DND-41 (cell line): ENCODE results near the gene MSANTD2.
"Not testable (repeated sequence)": the region's sequence is repeated elsewhere in the genome, so short reads cannot be mapped to it uniquely, and the experiment has no call there.

Experiments used
- EZH2 ChIP-seq: IDR thresholded peaks from 3 replicates; pipeline ENCODE4 v1.6.1; 2012; ENCODE audit warnings: borderline replicate concordance, low read depth, mild to moderate bottlenecking, moderate library complexity, low read length, inconsistent platforms; ENCODE audit not compliant: severe bottlenecking
- TF ChIP-seq, protein P1 (sequence below): IDR thresholded peaks from 2 replicates; pipeline ENCODE4 v1.5.1; 2012; ENCODE audit warnings: borderline replicate concordance, low read length, moderate library complexity, mild to moderate bottlenecking; ENCODE audit not compliant: poor library complexity, severe bottlenecking; ENCODE audit errors: extremely low read depth

DNA sequence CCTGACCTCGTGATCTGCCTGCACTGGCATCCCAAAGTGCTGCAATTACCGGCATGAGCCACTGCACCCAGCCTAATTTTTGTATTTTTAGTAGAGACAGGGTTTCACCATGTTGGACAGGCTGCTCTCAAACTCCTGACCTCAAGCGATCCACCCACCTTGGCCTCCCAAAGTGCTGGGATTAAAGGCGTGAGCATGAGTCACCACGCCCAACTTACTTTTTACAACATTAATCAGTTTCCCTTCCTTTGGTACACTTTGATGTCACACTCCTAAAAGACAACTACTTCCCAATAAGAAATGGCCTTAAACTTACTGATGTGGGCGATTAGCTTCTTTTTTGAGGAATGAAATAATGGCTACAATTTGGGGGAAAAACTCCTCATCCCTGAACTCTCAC, 29.2 kb downstream of the MSANTD2 start:
- TF ChIP-seq, protein P1, sequence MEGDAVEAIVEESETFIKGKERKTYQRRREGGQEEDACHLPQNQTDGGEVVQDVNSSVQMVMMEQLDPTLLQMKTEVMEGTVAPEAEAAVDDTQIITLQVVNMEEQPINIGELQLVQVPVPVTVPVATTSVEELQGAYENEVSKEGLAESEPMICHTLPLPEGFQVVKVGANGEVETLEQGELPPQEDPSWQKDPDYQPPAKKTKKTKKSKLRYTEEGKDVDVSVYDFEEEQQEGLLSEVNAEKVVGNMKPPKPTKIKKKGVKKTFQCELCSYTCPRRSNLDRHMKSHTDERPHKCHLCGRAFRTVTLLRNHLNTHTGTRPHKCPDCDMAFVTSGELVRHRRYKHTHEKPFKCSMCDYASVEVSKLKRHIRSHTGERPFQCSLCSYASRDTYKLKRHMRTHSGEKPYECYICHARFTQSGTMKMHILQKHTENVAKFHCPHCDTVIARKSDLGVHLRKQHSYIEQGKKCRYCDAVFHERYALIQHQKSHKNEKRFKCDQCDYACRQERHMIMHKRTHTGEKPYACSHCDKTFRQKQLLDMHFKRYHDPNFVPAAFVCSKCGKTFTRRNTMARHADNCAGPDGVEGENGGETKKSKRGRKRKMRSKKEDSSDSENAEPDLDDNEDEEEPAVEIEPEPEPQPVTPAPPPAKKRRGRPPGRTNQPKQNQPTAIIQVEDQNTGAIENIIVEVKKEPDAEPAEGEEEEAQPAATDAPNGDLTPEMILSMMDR = not testable (repeated sequence)
- TF ChIP-seq EZH2 = not testable (repeated sequence)
